Smooth muscle cell (in vitro differentiated cells): ENCODE measurements around the gene SORCS3. TPM values are rescaled to one million over a fixed set of nuclear protein-coding genes. Genes with fewer than 3 reads are reported as not detected.

Experiments
- DNase-seq: peaks from one replicate; lab custom pipeline; 2025; ENCODE audit not compliant: unreplicated experiment; lab: John Stamatoyannopoulos, UW
- H2AFZ ChIP-seq: fragments of 200-600 bp; sonication (generic); 2 replicates; pipeline ENCODE4 v1.6.0; 2016; ENCODE audit warnings: antibody characterized with exemption, low read depth, mild to moderate bottlenecking
- H3F3A ChIP-seq: fragments of 200-600 bp; sonication (generic); 2 replicates; pipeline ENCODE4 v1.6.0; 2017; ENCODE audit warnings: antibody characterized with exemption, low read depth
- H3K27ac ChIP-seq: fragments of 200-600 bp; sonication (generic); 2 replicates; pipeline ENCODE4 v1.5.1; 2016; ENCODE audit warnings: low read depth, mild to moderate bottlenecking
- H3K27me3 ChIP-seq: fragments of 200-600 bp; sonication (generic); 2 replicates; pipeline ENCODE4 v1.6.1; 2016; ENCODE audit warnings: low read depth, mild to moderate bottlenecking
- H3K36me3 ChIP-seq: fragments of 200-600 bp; sonication (generic); 2 replicates; pipeline ENCODE4 v1.5.1; 2016; ENCODE audit warnings: low read depth
- H3K4me1 ChIP-seq: fragments of 200-600 bp; sonication (generic); 2 replicates; pipeline ENCODE4 v1.5.1; 2016; ENCODE audit warnings: low read depth
- H3K4me2 ChIP-seq: fragments of 200-600 bp; sonication (generic); 2 replicates; pipeline ENCODE4 v1.6.0; 2016; ENCODE audit warnings: mild to moderate bottlenecking
- H3K4me3 ChIP-seq: fragments of 200-600 bp; sonication (generic); 2 replicates; pipeline ENCODE4 v1.5.1; 2016; ENCODE audit warnings: mild to moderate bottlenecking
- H3K79me2 ChIP-seq: fragments of 200-600 bp; sonication (generic); 2 replicates; pipeline ENCODE4 v1.6.0; 2016; ENCODE audit warnings: low read depth, mild to moderate bottlenecking
- H3K9ac ChIP-seq: fragments of 200-600 bp; sonication (generic); 2 replicates; pipeline ENCODE4 v1.6.0; 2016; ENCODE audit warnings: low read depth
- H3K9me3 ChIP-seq: fragments of 200-600 bp; sonication (generic); replicated peaks from 2 replicates; pipeline ENCODE4 v1.5.1; 2016; ENCODE audit warnings: low read depth
- H4K20me1 ChIP-seq: fragments of 200-600 bp; sonication (generic); 2 replicates; pipeline ENCODE4 v1.6.0; 2016; ENCODE audit warnings: low read depth
- CTCF ChIP-seq: fragments of 200-600 bp; sonication (generic); IDR thresholded peaks from 2 replicates; pipeline ENCODE4 v1.5.1; 2017; ENCODE audit warnings: borderline replicate concordance, mild to moderate bottlenecking, antibody characterized with exemption; ENCODE audit not compliant: insufficient read depth, poor library complexity, severe bottlenecking
- WGBS: methylation state at CpG from one replicate; pipeline ENCODE4 v1.1.7; 2016; ENCODE audit warnings: low lambda C conversion rate; 5-methylcytosine and 5-hydroxymethylcytosine counted together
- polyA plus RNA-seq: library from polyadenylated mRNA; unstranded; fragments of >200 nt; fragmentation: Nextera tagmentation; extraction: Ambion mirVana; gene quantifications from 2 replicates; pipeline ENCODE4 v1.2.1, GENCODE V29; 2016
- total RNA-seq: library from RNA; depleted of rRNA; stranded (reverse); fragments of >200 nt; gene quantifications from 2 replicates; pipeline ENCODE4 v1.2.3, GENCODE V29; 2014

Gene SORCS3
- total and polyA plus RNA-seq, 2 experiments from 2014 or later: not detected

GRCh38 chr10:104931612-104932134 lies 290.6 kb downstream of the SORCS3 start:
- Histone ChIP-seq H3K9me3 (no peaks in the 10 kb centered on the region), H2AFZ (no peak overlapping the region), H3K27me3 (peaks cover 4% of the 10 kb centered on the region), H3K79me2 (no peaks in the 10 kb centered on the region), H3F3A (no peaks in the 10 kb centered on the region), H4K20me1 (no peaks in the 10 kb centered on the region), H3K4me1 (no peaks in the 10 kb centered on the region), H3K4me2 (no peak overlapping the region), H3K36me3 (no peaks in the 10 kb centered on the region), H3K9ac (no peak overlapping the region), H3K4me3 (no peak overlapping the region), H3K27ac (no peak overlapping the region)
- 50% methylated on average over 2 of the region's 2 CpGs for WGBS
- no peak for TF ChIP-seq CTCF
- no peak for DNase-seq

- H3F3A ChIP-seq: no peaks in the 10 kb centered on the region
- H3K4me1 ChIP-seq: no peaks in the 10 kb centered on the region
- WGBS: 100% methylated on average over 2 of the region's 2 CpGs
- no peak for DNase-seq
- H3K36me3 ChIP-seq: no peaks in the 10 kb centered on the region
- no peak overlapping the region for H2AFZ ChIP-seq
- H3K9me3 ChIP-seq: no peaks in the 10 kb centered on the region
- no peak overlapping the region for H3K9ac ChIP-seq
- H3K27me3 ChIP-seq: no peaks in the 10 kb centered on the region
- no peak overlapping the region for H3K4me3 ChIP-seq
- no peak for TF ChIP-seq CTCF
- no peaks in the 10 kb centered on the region for H4K20me1 ChIP-seq
- no peak overlapping the region for H3K27ac ChIP-seq
- H3K79me2 ChIP-seq: no peaks in the 10 kb centered on the region
- H3K4me2 ChIP-seq: no peak overlapping the region
Measured at GRCh38 chr10:104935656-104936055, 294.6 kb downstream of the SORCS3 start.

- no peak overlapping the region for H3K4me3 ChIP-seq
- H3F3A ChIP-seq: no peaks in the 10 kb centered on the region
- no peaks in the 10 kb centered on the region for H3K79me2 ChIP-seq
- no peak overlapping the region for H3K9ac ChIP-seq
- no peak for DNase-seq
- no peaks in the 10 kb centered on the region for H3K36me3 ChIP-seq
- H3K27me3 ChIP-seq: no peaks in the 10 kb centered on the region
- H2AFZ ChIP-seq: no peak overlapping the region
- H3K9me3 ChIP-seq: no peaks in the 10 kb centered on the region
- no peak overlapping the region for H3K4me2 ChIP-seq
- H3K27ac ChIP-seq: no peak overlapping the region
- no peaks in the 10 kb centered on the region for H3K4me1 ChIP-seq
- H4K20me1 ChIP-seq: no peaks in the 10 kb centered on the region
- TF ChIP-seq CTCF: no peak
- WGBS: 55% methylated on average over 2 of the region's 2 CpGs
Measured at GRCh38 chr10:104937567-104937966, 296.5 kb downstream of the SORCS3 start.

GRCh38 chr10:104938031-104938430 lies 296.9 kb downstream of the SORCS3 start:
- no peak overlapping the region for H3K4me2 ChIP-seq
- no peak overlapping the region for H3K4me3 ChIP-seq
- no peak overlapping the region for H3K27ac ChIP-seq
- no peaks in the 10 kb centered on the region for H3K79me2 ChIP-seq
- no peaks in the 10 kb centered on the region for H3K36me3 ChIP-seq
- 90% methylated on average over 4 of the region's 4 CpGs for WGBS
- no peak overlapping the region for H3K9ac ChIP-seq
- no peaks in the 10 kb centered on the region for H3K4me1 ChIP-seq
- DNase-seq: no peak
- H4K20me1 ChIP-seq: no peaks in the 10 kb centered on the region
- no peaks in the 10 kb centered on the region for H3F3A ChIP-seq
- TF ChIP-seq CTCF: no peak
- no peak overlapping the region for H2AFZ ChIP-seq
- H3K9me3 ChIP-seq: no peaks in the 10 kb centered on the region
- H3K27me3 ChIP-seq: no peaks in the 10 kb centered on the region
